ENCODE measurements around the gene GPC5. TPM values are rescaled to one million over a fixed set of nuclear protein-coding genes. Genes with fewer than 3 reads are reported as not detected.

Gene GPC5
- total RNA-seq, 1 experiment from 2014 or later: 0.21 TPM

GRCh38 chr13:91563799-91564198 lies 165.4 kb downstream of the GPC5 start:
- no peak overlapping the region for H3K27ac ChIP-seq (ENCODE audit: low read depth, low read length, poor library complexity, severe bottlenecking)
- ChIA-PET POLR2A (ENCODE audit: low non-redundant PET) (no interaction called here), CTCF (no interaction called here)
- no peaks in the 10 kb centered on the region for H3K36me3 ChIP-seq (ENCODE audit: insufficient read depth, low read length, poor library complexity, severe bottlenecking)
- no peak overlapping the region for H3K4me3 ChIP-seq (ENCODE audit: low read depth, low read length, poor library complexity, severe bottlenecking)
- H3K4me1 ChIP-seq (ENCODE audit: insufficient read depth, low read length, poor library complexity, severe bottlenecking): no peaks in the 10 kb centered on the region
- BruUV-seq (replicated peaks): no TSS peak
- no peak for TF ChIP-seq EZH2 (IDR thresholded peaks at IDR 0.05; ENCODE audit: borderline replicate concordance, low read depth, low read length, poor library complexity, severe bottlenecking)
- no peak for DNase-seq (ENCODE audit: low spot score)
- intact Hi-C loops (cut with micrococcal nuclease; ENCODE audit: unreplicated experiment): no loop called here
- H3K27me3 ChIP-seq (replicated peaks; ENCODE audit: insufficient read depth, low read depth, low read length, poor library complexity): no peaks in the 10 kb centered on the region
- no peaks in the 10 kb centered on the region for H3K9me3 ChIP-seq (ENCODE audit: low read depth, low read length, poor library complexity, severe bottlenecking)

- ChIA-PET CTCF (no interaction called here), POLR2A (ENCODE audit: low non-redundant PET) (no interaction called here)
- no peak for DNase-seq (ENCODE audit: low spot score)
- Histone ChIP-seq H3K9me3 (ENCODE audit: low read depth, low read length, poor library complexity, severe bottlenecking) (no peaks in the 10 kb centered on the region), H3K4me1 (ENCODE audit: insufficient read depth, low read length, poor library complexity, severe bottlenecking) (no peaks in the 10 kb centered on the region), H3K36me3 (ENCODE audit: insufficient read depth, low read length, poor library complexity, severe bottlenecking) (no peaks in the 10 kb centered on the region), H3K4me3 (ENCODE audit: low read depth, low read length, poor library complexity, severe bottlenecking) (no peak overlapping the region), H3K27ac (ENCODE audit: low read depth, low read length, poor library complexity, severe bottlenecking) (no peak overlapping the region), H3K27me3 (replicated peaks; ENCODE audit: insufficient read depth, low read depth, low read length, poor library complexity) (no peaks in the 10 kb centered on the region)
- intact Hi-C loops (cut with micrococcal nuclease; ENCODE audit: unreplicated experiment): no loop called here
- BruUV-seq (replicated peaks): no TSS peak
- TF ChIP-seq EZH2 (IDR thresholded peaks at IDR 0.05; ENCODE audit: borderline replicate concordance, low read depth, low read length, poor library complexity, severe bottlenecking) (no peak), CTCF (conservative IDR thresholded peaks at IDR 0.05; ENCODE audit: low read depth, low read length) (no peak)
Observed at GRCh38 chr13:91564396-91564795, 166.0 kb downstream of the GPC5 start.

GRCh38 chr13:91565296-91565695 lies 166.9 kb downstream of the GPC5 start:
- no peak for DNase-seq (ENCODE audit: low spot score)
- TF ChIP-seq EZH2 (IDR thresholded peaks at IDR 0.05; ENCODE audit: borderline replicate concordance, low read depth, low read length, poor library complexity, severe bottlenecking): no peak
- TF ChIP-seq CTCF (conservative IDR thresholded peaks at IDR 0.05; ENCODE audit: low read depth, low read length): no peak

DNA sequence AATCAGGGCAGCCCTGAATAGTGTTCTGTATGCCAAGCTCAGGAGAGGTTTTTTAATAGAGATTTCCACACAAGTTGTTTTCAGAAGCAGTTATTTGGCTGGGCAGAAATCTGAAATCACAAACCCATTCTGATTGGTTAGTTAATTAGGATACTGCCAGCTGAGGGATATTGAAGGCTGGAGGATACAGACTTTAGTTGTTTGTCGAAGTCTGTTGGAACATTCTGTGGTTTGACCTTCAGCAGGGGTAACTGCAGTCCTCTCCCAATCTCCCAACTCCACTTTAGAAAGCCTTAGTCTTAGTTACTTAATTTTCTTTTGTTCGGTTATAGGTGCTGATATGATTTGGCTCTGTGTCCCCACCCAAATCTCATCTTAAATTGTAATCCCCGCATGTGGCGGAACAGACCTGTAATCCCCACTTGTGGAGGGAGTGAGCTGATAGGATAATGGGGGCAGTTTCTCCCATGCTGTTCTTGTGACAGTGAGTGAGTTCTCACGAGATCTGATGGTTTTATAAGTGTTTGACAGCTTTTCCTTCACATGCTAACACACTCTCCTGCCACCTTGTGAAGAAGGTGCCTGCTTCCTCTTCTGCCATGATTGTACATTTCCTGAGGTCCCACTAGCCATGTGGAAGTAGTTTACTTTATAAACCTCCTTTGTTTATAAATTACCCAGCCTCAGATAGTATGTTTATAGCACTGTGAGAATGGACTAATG lies 169.2 kb downstream of the GPC5 start:
- no peak for DNase-seq (ENCODE audit: low spot score)
- ChIA-PET CTCF (no interaction called here), POLR2A (ENCODE audit: low non-redundant PET) (interaction anchor here (0.6 kb wide), 1 partner anchor 592 kb away, joined by 3 read pairs; no protein-coding TSS in a partner anchor)
- TF ChIP-seq CTCF (conservative IDR thresholded peaks at IDR 0.05; ENCODE audit: low read depth, low read length): no peak
- TF ChIP-seq EZH2 (IDR thresholded peaks at IDR 0.05; ENCODE audit: borderline replicate concordance, low read depth, low read length, poor library complexity, severe bottlenecking): no peak
- intact Hi-C loops (cut with micrococcal nuclease; ENCODE audit: unreplicated experiment): no loop called here
- no peaks in the 10 kb centered on the region for H3K9me3 ChIP-seq (ENCODE audit: low read depth, low read length, poor library complexity, severe bottlenecking)
- H3K27me3 ChIP-seq (replicated peaks; ENCODE audit: insufficient read depth, low read depth, low read length, poor library complexity): no peaks in the 10 kb centered on the region
- H3K4me1 ChIP-seq (ENCODE audit: insufficient read depth, low read length, poor library complexity, severe bottlenecking): no peaks in the 10 kb centered on the region
- no peak overlapping the region for H3K4me3 ChIP-seq (ENCODE audit: low read depth, low read length, poor library complexity, severe bottlenecking)
- H3K36me3 ChIP-seq (ENCODE audit: insufficient read depth, low read length, poor library complexity, severe bottlenecking): no peaks in the 10 kb centered on the region
- no TSS peak for BruUV-seq (replicated peaks)
- no peak overlapping the region for H3K27ac ChIP-seq (ENCODE audit: low read depth, low read length, poor library complexity, severe bottlenecking)

More at GRCh38 chr13:91565296-91565695, 166.9 kb downstream of the GPC5 start:
- Histone ChIP-seq H3K27me3 (replicated peaks; ENCODE audit: insufficient read depth, low read depth, low read length, poor library complexity) (no peaks in the 10 kb centered on the region), H3K4me3 (ENCODE audit: low read depth, low read length, poor library complexity, severe bottlenecking) (no peak overlapping the region), H3K36me3 (ENCODE audit: insufficient read depth, low read length, poor library complexity, severe bottlenecking) (no peaks in the 10 kb centered on the region), H3K27ac (ENCODE audit: low read depth, low read length, poor library complexity, severe bottlenecking) (no peak overlapping the region), H3K9me3 (ENCODE audit: low read depth, low read length, poor library complexity, severe bottlenecking) (no peaks in the 10 kb centered on the region), H3K4me1 (ENCODE audit: insufficient read depth, low read length, poor library complexity, severe bottlenecking) (no peaks in the 10 kb centered on the region)
- intact Hi-C loops (cut with micrococcal nuclease; ENCODE audit: unreplicated experiment): no loop called here
- POLR2A ChIA-PET (ENCODE audit: low non-redundant PET): no interaction called here
- BruUV-seq (replicated peaks): no TSS peak
- CTCF ChIA-PET: no interaction called here

Data from A673 (cell line).